ENCODE measurements around the gene IGIP.

IGIP gene

GRCh38 chr5:140165101-140165922, 39.6 kb downstream of the IGIP start:
- no peak for DNase-seq (ENCODE audit: low spot score)

DNA sequence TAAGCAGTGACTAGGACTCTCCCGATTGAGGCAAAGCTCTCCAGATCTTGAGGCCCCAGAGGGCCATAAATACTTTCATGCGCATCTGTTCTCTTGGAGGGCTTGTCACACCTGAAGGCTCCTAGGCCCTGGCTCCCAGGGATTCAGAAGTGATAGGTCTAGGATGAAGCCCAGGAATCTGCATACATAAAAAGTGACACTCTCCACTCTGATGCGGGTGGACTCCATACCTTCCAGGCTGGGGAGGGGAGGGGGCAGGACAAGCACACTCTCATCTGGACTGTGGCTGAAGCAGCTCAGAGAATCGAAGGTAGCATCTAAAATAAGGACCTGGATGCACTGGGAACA, 40.2 kb downstream of the IGIP start:
- DNase-seq (ENCODE audit: low spot score), result no peak

DNA sequence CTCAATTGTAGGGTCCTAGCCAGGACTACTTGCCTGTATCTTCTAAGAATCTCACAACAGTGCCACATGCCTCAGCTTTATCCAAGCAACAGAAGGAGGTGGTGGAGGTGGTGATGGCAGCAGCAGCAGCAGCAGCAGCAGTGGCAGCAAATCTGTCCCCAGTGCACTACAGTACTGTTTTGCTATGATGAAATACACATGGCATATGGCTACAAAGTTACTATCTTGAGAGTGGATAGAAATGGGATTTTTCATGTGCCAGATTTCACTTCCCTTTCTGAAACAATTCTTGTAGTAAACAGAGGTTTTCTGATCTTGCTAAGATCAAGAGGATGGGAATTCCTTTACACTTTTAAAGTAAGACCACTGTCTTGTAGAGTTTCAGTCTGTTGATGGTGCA, 41.2 kb downstream of the IGIP start:
- no peak for DNase-seq (ENCODE audit: low spot score)

GRCh38 chr5:140168371-140168770, 42.6 kb downstream of the IGIP start:
- no peak for DNase-seq (ENCODE audit: low spot score)

GRCh38 chr5:140169410-140169809, 43.7 kb downstream of the IGIP start:
- DNase-seq (ENCODE audit: low spot score), result no peak

DNA sequence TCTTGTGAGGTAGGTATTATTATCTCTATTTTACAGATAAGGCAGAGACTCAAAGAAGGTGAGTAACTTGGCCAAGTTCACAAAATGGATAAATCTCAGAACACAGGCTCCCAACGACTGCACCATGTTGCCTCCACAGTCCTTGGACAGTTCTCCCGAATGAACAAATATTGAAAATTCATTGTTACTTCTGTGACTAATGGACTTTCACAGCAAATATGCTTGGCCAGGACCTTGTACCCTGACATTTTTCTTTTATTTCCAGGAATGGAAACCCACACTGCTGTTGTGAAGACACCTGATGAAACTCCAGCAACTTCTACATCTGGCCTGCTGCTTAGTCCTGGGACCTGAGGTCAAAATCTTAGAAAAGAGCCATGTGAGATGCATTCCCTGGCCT, 46.7 kb downstream of the IGIP start:
- DNase-seq (ENCODE audit: low spot score), result no peak

- DNase-seq (ENCODE audit: low spot score), result no peak
Observed at GRCh38 chr5:140174014-140174413, 48.3 kb downstream of the IGIP start.

- peak; percentile 87 for DNase-seq (ENCODE audit: low spot score)
Observed at GRCh38 chr5:140174465-140175366, 49.0 kb downstream of the IGIP start, which contains the start of gene CYSTM1. CYSTM1 (plus strand) TSS chr5:140175188; CDS start chr5:140194466, 19,278 bp downstream.

DNA sequence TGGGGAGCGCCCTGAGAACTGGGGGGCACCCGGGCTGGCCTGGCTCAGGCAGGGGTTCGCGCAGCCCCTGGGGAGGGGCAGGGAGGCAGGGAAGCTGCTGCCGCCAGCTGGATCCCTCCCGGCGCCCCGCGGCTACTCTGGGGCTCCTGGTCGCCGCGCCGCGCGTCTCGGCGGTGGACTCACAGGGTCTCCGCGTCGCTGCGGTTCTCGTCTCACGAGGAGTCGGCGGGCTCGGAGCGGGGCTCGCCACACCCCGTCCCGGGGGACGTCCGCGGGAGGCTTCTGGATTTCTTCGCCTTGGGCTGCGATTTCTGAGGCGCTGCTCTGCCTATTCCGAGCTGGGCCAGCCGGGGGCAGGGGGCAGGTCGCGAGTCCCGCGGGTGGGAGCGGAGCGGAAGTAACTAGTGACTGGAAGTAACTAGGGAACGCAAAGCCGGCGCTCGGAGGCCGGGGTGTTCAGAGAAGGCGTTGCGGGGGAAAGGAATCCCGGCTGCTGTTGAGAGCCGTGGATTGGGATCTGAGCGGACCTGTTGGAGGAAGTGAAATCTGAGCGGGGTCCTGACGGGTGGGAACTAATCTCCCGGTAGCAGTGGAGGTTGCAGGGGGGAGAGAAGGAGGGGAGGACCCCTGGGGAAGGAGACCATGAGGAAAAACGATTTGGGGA, 49.8 kb downstream of the IGIP start:
- DNase-seq (ENCODE audit: low spot score), result peak; percentile 58

GRCh38 chr5:140176031-140176387, 50.3 kb downstream of the IGIP start:
- DNase-seq (ENCODE audit: low spot score), result no peak

GRCh38 chr5:140178086-140178410, 52.3 kb downstream of the IGIP start:
- no peak for DNase-seq (ENCODE audit: low spot score)

DNA sequence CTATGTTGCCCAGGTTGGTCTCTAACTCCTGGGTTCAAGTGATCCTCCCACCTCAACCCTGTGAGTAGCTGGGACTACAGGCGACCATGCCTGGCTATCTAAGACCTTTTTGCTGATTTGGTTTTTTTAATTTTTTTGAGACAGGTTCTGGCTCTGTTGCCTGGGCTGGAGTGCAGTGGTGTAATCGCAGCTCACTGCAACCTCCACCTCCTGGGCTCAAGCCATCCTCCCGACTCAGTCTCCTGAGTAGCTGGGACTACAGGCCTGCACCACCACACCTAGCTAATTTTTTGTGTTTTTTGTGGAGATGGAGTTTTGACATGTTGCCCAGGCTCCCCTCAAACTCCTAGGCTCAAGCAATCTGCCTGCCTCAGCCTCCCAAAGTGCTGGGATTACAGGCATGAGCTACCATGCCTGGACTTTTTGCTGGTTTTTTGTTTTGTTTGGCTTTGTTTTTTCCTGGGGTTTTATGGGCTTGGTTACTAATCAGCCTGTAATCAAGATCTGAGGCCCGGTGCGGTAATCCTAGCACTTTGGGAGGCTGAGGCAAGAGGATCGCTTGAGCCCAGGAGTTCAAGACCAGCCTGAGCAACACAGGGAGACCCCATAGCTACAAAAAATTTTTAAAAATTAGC, 52.9 kb downstream of the IGIP start:
- DNase-seq (ENCODE audit: low spot score), result no peak

Measured in kidney capillary endothelial cell (primary cell).